B cell (primary cell): Measurements from ENCODE around the gene ITPR2. TPM values are rescaled to one million over a fixed set of nuclear protein-coding genes. Genes with fewer than 3 reads are reported as not detected.

Source experiments
- ATAC-seq: fragments of 200-7000 bp; cut with Tn5 transposase; one replicate; pipeline ENCODE4 v1.10.0; 2021; ENCODE audit warnings: low read depth, mild to moderate bottlenecking, moderate number of reproducible peaks, moderate library complexity
- CTCF ChIA-PET: fragments of 350-600 bp; sonication (Branson Sonifier 250); formaldehyde crosslinking; loops from one replicate; lab custom pipeline; 2021; ENCODE audit warnings: antibody characterized with exemption, inconsistent platforms; lab: Charles Lee
- POLR2A ChIA-PET: fragments of 350-600 bp; sonication (Branson Sonifier 250); formaldehyde crosslinking; loops from one replicate; lab custom pipeline; 2021; ENCODE audit warnings: antibody characterized with exemption; lab: Charles Lee
- DNase-seq: peaks from one replicate; pipeline ENCODE4 v3.0.0; 2013
- H2AFZ ChIP-seq: 2 replicates; pipeline ENCODE4 v1.6.1; 2012; ENCODE audit warnings: mild to moderate bottlenecking, low read depth, low read length; ENCODE audit not compliant: insufficient read depth, poor library complexity, severe bottlenecking
- H3K27ac ChIP-seq, 2 donors: 1 replicate in 1 of 2; 2 replicates in 1 of 2; pipeline ENCODE4 v1.5.1; 2012 to 2013; ENCODE audit warnings: low read length in 2 of 2, mild to moderate bottlenecking in 2 of 2, moderate library complexity in 1 of 2
- H3K27me3 ChIP-seq, 4 experiments: fragments of 200-600 bp in 1 of 4; sonication (generic) in 1 of 4; replicated peaks in 1 of 4; 1 replicate in 2 of 4; 2 replicates in 2 of 4; pipeline versions ENCODE4 v1.6.1 to v1.7.0; 2013 to 2016; ENCODE audit warnings: low read length in 3 of 4, mild to moderate bottlenecking in 2 of 4, mixed read lengths in 1 of 4, moderate library complexity in 1 of 4; ENCODE audit not compliant: insufficient read depth in 4 of 4, control insufficient read depth in 3 of 4; ENCODE audit errors: control extremely low read depth in 1 of 4
- H3K36me3 ChIP-seq, 2 experiments: replicated peaks in 1 of 2; 1 replicate in 1 of 2; 2 replicates in 1 of 2; pipeline versions ENCODE4 v1.6.1 to v1.7.1; 2013; ENCODE audit warnings: low read length in 1 of 2; ENCODE audit not compliant: insufficient read depth in 2 of 2, control insufficient read depth in 1 of 2; ENCODE audit errors: control extremely low read depth in 1 of 2, extremely low read depth in 1 of 2
- H3K4me1 ChIP-seq, 2 donors: fragments of 200-600 bp in 1 of 2; sonication (generic) in 1 of 2; 1 replicate in 1 of 2; 2 replicates in 1 of 2; pipeline versions ENCODE4 v1.5.1 to v1.6.1; 2013 to 2017; ENCODE audit warnings: low read length in 2 of 2; ENCODE audit not compliant: control insufficient read depth in 2 of 2, insufficient read depth in 2 of 2
- H3K4me2 ChIP-seq: replicated peaks from 2 replicates; pipeline ENCODE3; 2012; ENCODE audit warnings: mild to moderate bottlenecking, low read depth, low read length; ENCODE audit not compliant: poor library complexity, severe bottlenecking
- H3K4me3 ChIP-seq, 5 experiments: fragments of 200-600 bp in 1 of 5; sonication (generic) in 1 of 5; 1 replicate in 3 of 5; 2 replicates in 2 of 5; pipeline versions ENCODE4 v1.5.1 to v1.7.0; 2011 to 2016; ENCODE audit warnings: low read length in 4 of 5, mild to moderate bottlenecking in 4 of 5, low read depth in 2 of 5, control low read depth in 1 of 5, moderate library complexity in 1 of 5; ENCODE audit not compliant: insufficient read depth in 1 of 5; ENCODE audit errors: control extremely low read depth in 1 of 5, extremely low read depth in 1 of 5
- H3K79me2 ChIP-seq: fragments of 200-600 bp; sonication (generic); one replicate; pipeline ENCODE4 v1.6.0; 2016; ENCODE audit warnings: low read length; ENCODE audit not compliant: control insufficient read depth, insufficient read depth
- H3K9ac ChIP-seq: fragments of 200-600 bp; sonication (generic); 2 replicates; pipeline ENCODE4 v1.6.1; 2017; ENCODE audit warnings: mild to moderate bottlenecking, low read length, moderate library complexity
- H3K9me3 ChIP-seq, 3 donors: one replicate each; pipeline versions ENCODE4 v1.6.1 to v1.7.1; 2013; ENCODE audit warnings: low read length in 2 of 3; ENCODE audit not compliant: control insufficient read depth in 2 of 3, insufficient read depth in 1 of 3; ENCODE audit errors: control extremely low read depth in 1 of 3
- H4K20me1 ChIP-seq: 2 replicates; pipeline ENCODE4 v1.6.0; 2012; ENCODE audit warnings: mild to moderate bottlenecking, low read length; ENCODE audit not compliant: insufficient read depth, control insufficient read depth, poor library complexity, severe bottlenecking
- H3K27ac Mint-ChIP-seq: one replicate; pipeline ENCODE4 v1.8.0; 2021; ENCODE audit warnings: mixed read lengths
- H3K27me3 Mint-ChIP-seq: one replicate; pipeline ENCODE4 v1.8.0; 2021; ENCODE audit warnings: mixed read lengths
- H3K4me1 Mint-ChIP-seq: one replicate; pipeline ENCODE4 v1.8.0; 2021; ENCODE audit warnings: mixed read lengths
- H3K4me3 Mint-ChIP-seq: one replicate; pipeline ENCODE4 v1.8.0; 2021; ENCODE audit warnings: mixed read lengths
- H3K9me3 Mint-ChIP-seq: one replicate; pipeline ENCODE4 v1.8.0; 2022; ENCODE audit warnings: mixed read lengths; ENCODE audit not compliant: insufficient read depth
- CTCF ChIP-seq: fragments of 200-600 bp; IDR thresholded peaks from one replicate; pipeline ENCODE4 v1.8.0; 2022; ENCODE audit warnings: antibody characterized with exemption, mild to moderate bottlenecking
- EZH2 ChIP-seq: IDR thresholded peaks from 2 replicates; pipeline ENCODE4 v1.6.1; 2012; ENCODE audit warnings: borderline replicate concordance, low read depth, mild to moderate bottlenecking, moderate library complexity, low read length; ENCODE audit not compliant: insufficient read depth, poor library complexity, severe bottlenecking
- WGBS: methylation state at CpG from one replicate; pipeline ENCODE4 v1.1.5; 2013; ENCODE audit warnings: missing lambda C conversion rate; ENCODE audit not compliant: insufficient coverage; 5-methylcytosine and 5-hydroxymethylcytosine counted together
- intact Hi-C: fragments of 100-400 bp; cut with micrococcal nuclease; formaldehyde crosslinking; loops from one replicate; pipeline ENCODE4 v1.10.0; 2022
- polyA plus RNA-seq: library from polyadenylated mRNA; depleted of rRNA; stranded (reverse); fragments of >200 nt; gene quantifications from 2 replicates; pipeline ENCODE4 v1.2.3, GENCODE V29; 2012
- total RNA-seq, 2 donors: library from RNA; stranded (reverse); fragments of 120-200 nt in 1 of 2; gene quantifications; 1 replicate in 1 of 2; 2 replicates in 1 of 2; pipeline versions ENCODE4 v1.2.3 to v1.2.4, GENCODE V29; 2013 to 2022

ITPR2 gene
- total and polyA plus RNA-seq, 2 donors (not counting 1 experiment from before 2014, with no cell fraction given), result 4.3 to 113 TPM

DNA sequence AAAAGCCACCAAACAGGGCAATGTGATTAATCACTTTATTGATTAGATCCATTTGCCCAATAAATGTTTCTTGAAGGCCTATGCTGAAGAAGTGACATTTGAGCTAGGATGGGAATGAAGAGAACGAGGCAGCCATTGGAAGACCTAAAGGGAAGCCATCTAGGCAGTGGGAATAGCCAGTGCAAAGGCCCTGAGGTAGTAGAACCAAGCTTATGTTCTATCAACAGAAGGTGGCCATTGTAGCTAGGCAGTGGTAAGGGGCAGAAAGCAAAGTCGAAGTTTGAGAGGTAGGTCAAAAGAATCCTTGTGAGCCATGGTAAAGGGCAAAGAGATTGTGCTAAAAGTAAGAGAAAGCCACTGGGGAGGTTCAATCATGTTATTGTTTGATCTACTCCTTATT lies 173.1 kb downstream of the ITPR2 start:
- DNase-seq (no peak), ATAC-seq (no peak)
- Mint-ChIP-seq H3K27ac (no peak overlapping the region), H3K9me3 (no peaks in the 10 kb centered on the region), H3K27me3 (no peaks in the 10 kb centered on the region), H3K4me1 (no peaks in the 10 kb centered on the region), H3K4me3 (no peak overlapping the region)
- WGBS, result 50% methylated on average over 2 of the region's 2 CpGs
- H4K20me1 ChIP-seq, result no peaks in the 10 kb centered on the region
- H3K27ac ChIP-seq, result no peak overlapping the region
- ChIA-PET CTCF (no interaction called here), POLR2A (no interaction called here)
- no peak overlapping the region for H2AFZ ChIP-seq
- no peak overlapping the region for H3K4me2 ChIP-seq
- H3K9me3 ChIP-seq, result no peaks in the 10 kb centered on the region
- TF ChIP-seq CTCF, result no peak
- TF ChIP-seq EZH2, result no peak
- H3K9ac ChIP-seq, result no peak overlapping the region
- H3K4me1 ChIP-seq, result no peaks in the 10 kb centered on the region
- H3K79me2 ChIP-seq, result no peaks in the 10 kb centered on the region
- no peak overlapping the region for H3K4me3 ChIP-seq
- intact Hi-C loops, result no loop called here
- H3K27me3 ChIP-seq, result no peaks in the 10 kb centered on the region
- peaks cover 0 to 56% of the 10 kb centered on the region in 2 experiments for H3K36me3 ChIP-seq

GRCh38 chr12:26658991-26659390 lies 174.0 kb downstream of the ITPR2 start:
- Mint-ChIP-seq H3K27me3 (no peaks in the 10 kb centered on the region), H3K27ac (no peak overlapping the region), H3K9me3 (no peaks in the 10 kb centered on the region), H3K4me1 (no peaks in the 10 kb centered on the region), H3K4me3 (no peak overlapping the region)
- ChIA-PET CTCF (interaction anchor here (1.6 kb wide), 1 partner anchor 16 kb away, joined by 4 read pairs; no protein-coding TSS in a partner anchor), POLR2A (no interaction called here)
- no peaks in the 10 kb centered on the region for H3K4me1 ChIP-seq
- no peak overlapping the region for H3K9ac ChIP-seq
- H3K36me3 ChIP-seq, result peaks cover 0 to 60% of the 10 kb centered on the region in 2 experiments
- no peak overlapping the region for H2AFZ ChIP-seq
- no peaks in the 10 kb centered on the region for H3K9me3 ChIP-seq
- H4K20me1 ChIP-seq, result no peaks in the 10 kb centered on the region
- ATAC-seq (no peak), DNase-seq (no peak)
- TF ChIP-seq CTCF (no peak), EZH2 (no peak)
- no peak overlapping the region for H3K27ac ChIP-seq
- no peak overlapping the region for H3K4me3 ChIP-seq
- WGBS, result no CpG with 5 or more reads among the region's 4 CpGs
- no peaks in the 10 kb centered on the region for H3K27me3 ChIP-seq
- H3K79me2 ChIP-seq, result no peaks in the 10 kb centered on the region
- H3K4me2 ChIP-seq, result no peak overlapping the region
- intact Hi-C loops, result no loop called here
